NCI-H2029 treated with DMSO at 0.1 percent for 48 hours (cell line): ENCODE data around the gene EGFLAM.
A peak's percentile ranks its signal among the peaks of the same experiment; 100 is the strongest.
"Not testable (repeated sequence)": the region's sequence is repeated elsewhere in the genome, so short reads cannot be mapped to it uniquely, and the experiment has no call there.

Experiments
- DNase-seq: peaks from one replicate; lab custom pipeline; 2025; lab: John Stamatoyannopoulos, UW

Gene EGFLAM

GRCh38 chr5:38375423-38375822 is 117.1 kb downstream of the EGFLAM start:
- DNase-seq: no peak

- DNase-seq: no peak
Measured at GRCh38 chr5:38376404-38376803, 118.0 kb downstream of the EGFLAM start.

GRCh38 chr5:38378579-38378978 is 120.2 kb downstream of the EGFLAM start:
- DNase-seq: no peak

- no peak for DNase-seq
Measured at GRCh38 chr5:38379350-38379937, 121.1 kb downstream of the EGFLAM start.

- DNase-seq: no peak
Measured at GRCh38 chr5:38380537-38380936, 122.2 kb downstream of the EGFLAM start.

GRCh38 chr5:38381361-38381760 is 123.0 kb downstream of the EGFLAM start:
- no peak for DNase-seq

- DNase-seq: peak; percentile 61
Measured at GRCh38 chr5:38382898-38383297, 124.5 kb downstream of the EGFLAM start.

- no peak for DNase-seq
Measured at GRCh38 chr5:38383701-38384100, 125.3 kb downstream of the EGFLAM start.

- no peak for DNase-seq
Measured at GRCh38 chr5:38384396-38384795, 126.0 kb downstream of the EGFLAM start.

- no peak for DNase-seq
Measured at GRCh38 chr5:38387161-38387560, 128.8 kb downstream of the EGFLAM start.

GRCh38 chr5:38393636-38394035 is 135.3 kb downstream of the EGFLAM start:
- DNase-seq: no peak

- DNase-seq: no peak
Measured at GRCh38 chr5:38396766-38397165, 138.4 kb downstream of the EGFLAM start.

GRCh38 chr5:38400365-38400764 is 142.0 kb downstream of the EGFLAM start:
- no peak for DNase-seq

GRCh38 chr5:38401145-38401544 is 142.8 kb downstream of the EGFLAM start:
- no peak for DNase-seq

- DNase-seq: no peak
Measured at GRCh38 chr5:38403406-38403805, 145.0 kb downstream of the EGFLAM start.

GRCh38 chr5:38403877-38404635 is 145.7 kb downstream of the EGFLAM start:
- no peak for DNase-seq

GRCh38 chr5:38404667-38405276 is 146.4 kb downstream of the EGFLAM start:
- no peak for DNase-seq

- DNase-seq: no peak
Measured at GRCh38 chr5:38408446-38409198, 150.3 kb downstream of the EGFLAM start.

GRCh38 chr5:38410304-38410990 is 152.1 kb downstream of the EGFLAM start:
- DNase-seq: no peak

GRCh38 chr5:38413696-38414095 is 155.3 kb downstream of the EGFLAM start:
- no peak for DNase-seq

- DNase-seq: no peak
Measured at GRCh38 chr5:38414348-38414747, 156.0 kb downstream of the EGFLAM start.

- DNase-seq: not testable (repeated sequence)
Measured at GRCh38 chr5:38415772-38416171, 157.4 kb downstream of the EGFLAM start.
